Upper lobe of right lung (tissue), 1 donor: ENCODE measurements around the gene MYL4. TPM values are rescaled to one million over a fixed set of nuclear protein-coding genes. Genes with fewer than 3 reads are reported as not detected.

Source experiments
- ATAC-seq: fragments of 200-7000 bp; cut with Tn5 transposase; one replicate; pipeline ENCODE4 v1.9.1; 2020; ENCODE audit warnings: mild to moderate bottlenecking, moderate library complexity
- DNase-seq: peaks from one replicate; pipeline ENCODE4 v3.0.0-alpha.2; 2020
- H3K27ac ChIP-seq: fragments of 200-600 bp; one replicate; pipeline ENCODE4 v1.8.0; 2022
- H3K27me3 ChIP-seq: fragments of 200-600 bp; one replicate; pipeline ENCODE4 v1.8.0; 2022; ENCODE audit warnings: mild to moderate bottlenecking
- H3K36me3 ChIP-seq: fragments of 200-600 bp; one replicate; pipeline ENCODE4 v1.8.0; 2022
- H3K4me1 ChIP-seq: fragments of 200-600 bp; one replicate; pipeline ENCODE4 v1.8.0; 2022
- H3K4me3 ChIP-seq: fragments of 200-600 bp; one replicate; pipeline ENCODE4 v1.8.0; 2022; ENCODE audit warnings: mild to moderate bottlenecking
- H3K9me3 ChIP-seq: fragments of 200-600 bp; one replicate; pipeline ENCODE4 v1.8.0; 2022
- CTCF ChIP-seq: fragments of 200-600 bp; IDR thresholded peaks from one replicate; pipeline ENCODE4 v1.8.0; 2022; ENCODE audit warnings: antibody characterized with exemption
- intact Hi-C: fragments of 100-400 bp; cut with DNase I; formaldehyde crosslinking; loops from one replicate; pipeline ENCODE4 v1.11.0; 2022
- total RNA-seq: library from RNA; stranded (reverse); fragmentation: NEBNext Ultra II Directional; extraction: Animal tissue kit (Norgen Biotek cat#: 25700); gene quantifications from one replicate; pipeline ENCODE4 v1.2.1, GENCODE V29; 2021
- donor health status: DM: no; HTN: yes; CAD: no; lungs with severe emphysema.

MYL4 gene
- total RNA-seq, 1 donor from 2014 or later: 2.2 TPM

- Histone ChIP-seq H3K9me3 (no peaks in the 10 kb centered on the region), H3K27ac (no peak overlapping the region), H3K36me3 (no peaks in the 10 kb centered on the region), H3K4me3 (no peak overlapping the region), H3K4me1 (no peaks in the 10 kb centered on the region), H3K27me3 (no peaks in the 10 kb centered on the region)
- no peak for ATAC-seq
- DNase-seq: no peak
- TF ChIP-seq CTCF: no peak
- intact Hi-C loops: no loop called here
Measured at GRCh38 chr17:47246120-47246519, 37.0 kb downstream of the MYL4 start.

- Histone ChIP-seq H3K9me3 (no peaks in the 10 kb centered on the region), H3K27me3 (peaks cover 12% of the 10 kb centered on the region), H3K4me1 (peaks cover 9% of the 10 kb centered on the region), H3K4me3 (no peak overlapping the region), H3K36me3 (no peaks in the 10 kb centered on the region), H3K27ac (no peak overlapping the region)
- intact Hi-C loops: no loop called here
- TF ChIP-seq CTCF: no peak
- DNase-seq: no peak
- no peak for ATAC-seq
Measured at GRCh38 chr17:47250855-47251254, 41.7 kb downstream of the MYL4 start.

- intact Hi-C loops: no loop called here
- no peak overlapping the region for H3K27ac ChIP-seq
- no peak for ATAC-seq
- H3K36me3 ChIP-seq: no peaks in the 10 kb centered on the region
- H3K4me1 ChIP-seq: peaks cover 9% of the 10 kb centered on the region
- H3K4me3 ChIP-seq: no peak overlapping the region
- no peak for DNase-seq
- TF ChIP-seq CTCF: no peak
- peaks cover 12% of the 10 kb centered on the region for H3K27me3 ChIP-seq
- no peaks in the 10 kb centered on the region for H3K9me3 ChIP-seq
Measured at GRCh38 chr17:47251421-47251940, 42.3 kb downstream of the MYL4 start.

- ATAC-seq (no peak), DNase-seq (no peak)
- TF ChIP-seq CTCF: no peak
- Histone ChIP-seq H3K27ac (no peak overlapping the region), H3K36me3 (no peaks in the 10 kb centered on the region), H3K4me1 (peaks cover 9% of the 10 kb centered on the region), H3K4me3 (no peak overlapping the region), H3K27me3 (peaks cover 12% of the 10 kb centered on the region), H3K9me3 (no peaks in the 10 kb centered on the region)
- intact Hi-C loops: no loop called here
Measured at GRCh38 chr17:47252209-47252608, 43.1 kb downstream of the MYL4 start.

GRCh38 chr17:47252766-47253512 is 43.8 kb downstream of the MYL4 start:
- intact Hi-C loops: no loop called here
- DNase-seq (no peak), ATAC-seq (no peak)
- H3K27ac ChIP-seq: no peak overlapping the region
- peaks cover 9% of the 10 kb centered on the region for H3K4me1 ChIP-seq
- H3K4me3 ChIP-seq: peak overlapping the region; percentile 64
- TF ChIP-seq CTCF: no peak
- peaks cover 12% of the 10 kb centered on the region for H3K27me3 ChIP-seq
- no peaks in the 10 kb centered on the region for H3K9me3 ChIP-seq
- no peaks in the 10 kb centered on the region for H3K36me3 ChIP-seq
